GM21390 (cell line): ENCODE measurements around the gene PLK2.

Source experiments
- ATAC-seq: cut with Tn5 transposase; IDR thresholded peaks from one replicate; pipeline ENCODE4 v1.9.1; 2021; ENCODE audit not compliant: unreplicated experiment

PLK2 gene

DNA sequence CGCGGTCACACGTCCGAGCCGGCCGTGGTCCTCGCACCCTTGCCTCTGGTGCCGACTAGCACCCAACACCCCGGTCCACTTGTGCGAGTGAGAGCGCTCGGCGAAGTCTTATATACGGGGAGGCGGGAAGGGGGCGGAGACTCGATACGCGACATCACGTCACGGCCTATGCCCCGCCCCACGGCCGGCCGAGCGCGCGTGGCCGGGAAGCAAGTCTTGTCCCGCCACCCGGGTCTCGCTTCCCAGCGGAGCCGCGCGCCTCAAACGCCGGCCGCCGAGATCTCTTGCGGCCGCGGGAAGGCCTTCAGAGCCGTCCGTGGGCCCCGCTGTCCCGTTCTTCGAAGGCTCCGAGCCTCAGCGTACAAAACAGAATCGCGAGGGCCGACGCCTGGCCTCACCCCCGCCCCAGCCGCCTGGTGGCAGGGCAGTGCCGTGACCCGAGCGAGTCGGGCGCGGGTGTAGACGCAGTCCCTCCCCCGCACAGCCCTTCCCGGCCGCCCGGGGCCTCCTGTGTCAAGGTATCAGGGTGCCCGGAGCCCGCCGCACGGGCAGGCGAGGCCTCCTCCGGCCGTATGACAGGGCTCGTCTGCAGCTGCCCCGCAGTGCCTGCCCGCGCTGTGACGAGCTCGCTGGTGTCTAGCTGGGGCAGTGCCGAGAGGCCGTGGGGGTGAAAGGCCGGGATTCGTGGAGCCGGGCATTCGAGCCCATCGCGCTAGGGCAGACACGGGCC, at the start of gene PLK2:
PLK2 (minus strand) TSS at position 85 of the 730 bp plus-strand sequence. CDS start 127 bp downstream, outside the sequence.
- peak; percentile 72 for ATAC-seq

DNA sequence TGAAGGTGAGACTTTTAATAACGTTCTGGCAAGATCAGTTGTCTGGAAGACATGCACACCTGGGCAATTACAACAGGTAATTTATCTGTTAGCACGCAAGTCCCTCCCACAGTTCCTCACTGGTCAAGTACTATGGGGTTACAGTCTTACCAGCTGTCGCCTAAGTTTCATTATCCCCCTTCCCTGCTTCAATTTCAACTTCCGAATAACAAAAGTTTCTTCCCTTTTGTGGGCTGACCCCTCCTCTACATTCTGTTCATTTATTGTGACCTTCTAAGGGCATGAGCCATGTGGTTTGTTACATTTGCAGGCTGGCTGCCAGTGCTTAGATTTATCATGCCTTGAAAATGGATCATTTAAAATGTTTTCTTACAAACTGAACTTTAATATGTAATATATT, 47.8 kb upstream of the PLK2 start:
- ATAC-seq: no peak

DNA sequence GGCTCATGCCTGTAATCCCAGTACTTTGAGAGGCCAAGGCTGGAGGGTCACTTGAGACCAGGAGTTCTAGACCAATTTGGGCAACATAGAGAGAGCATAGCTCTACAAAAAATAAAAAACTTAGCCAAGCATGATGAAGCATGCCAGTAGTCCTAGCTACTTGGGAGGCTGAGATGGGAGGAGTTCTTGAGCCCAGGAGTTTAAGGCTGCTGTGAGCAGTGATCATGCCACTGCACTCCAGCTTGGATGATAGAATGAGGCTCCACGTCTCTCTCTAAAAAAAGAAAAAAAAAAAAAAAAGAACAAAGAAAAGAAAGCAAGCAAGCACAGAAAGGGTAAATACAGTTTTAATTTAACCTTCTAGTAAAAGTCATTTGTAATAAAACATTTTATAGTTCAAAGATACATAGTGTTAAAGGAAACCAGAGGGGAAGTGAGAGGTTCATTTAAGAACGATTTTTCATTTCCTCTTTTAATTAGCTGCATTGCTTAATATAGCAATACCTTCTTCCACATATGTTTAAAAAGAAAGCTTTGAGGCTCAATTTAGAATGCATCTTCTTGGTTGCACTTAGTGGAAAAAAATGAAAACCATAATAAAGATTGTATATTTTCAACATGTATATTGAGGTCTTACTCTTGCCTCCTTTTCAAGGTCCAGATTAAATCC, 46.2 kb upstream of the PLK2 start:
- ATAC-seq: peak; percentile 85

DNA sequence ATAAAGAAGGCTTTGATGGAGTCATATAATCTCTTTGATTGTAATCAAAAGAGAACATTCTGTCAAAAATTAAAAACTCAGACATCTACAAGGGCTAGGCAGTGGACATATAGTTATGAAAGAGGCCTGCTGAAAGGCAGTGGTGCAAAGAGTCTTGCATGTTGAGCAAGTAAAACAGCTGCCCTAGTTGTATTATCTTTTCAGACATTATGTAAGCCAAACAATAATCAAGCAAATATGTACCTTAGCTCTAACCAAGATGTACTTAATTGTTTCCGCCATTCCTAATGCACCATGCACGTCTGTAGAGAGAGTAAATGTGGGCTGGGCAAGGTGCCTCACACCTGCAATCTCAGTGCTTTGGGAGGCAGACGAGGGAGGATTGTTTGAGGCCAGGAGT, 45.6 kb upstream of the PLK2 start:
- ATAC-seq: no peak

DNA sequence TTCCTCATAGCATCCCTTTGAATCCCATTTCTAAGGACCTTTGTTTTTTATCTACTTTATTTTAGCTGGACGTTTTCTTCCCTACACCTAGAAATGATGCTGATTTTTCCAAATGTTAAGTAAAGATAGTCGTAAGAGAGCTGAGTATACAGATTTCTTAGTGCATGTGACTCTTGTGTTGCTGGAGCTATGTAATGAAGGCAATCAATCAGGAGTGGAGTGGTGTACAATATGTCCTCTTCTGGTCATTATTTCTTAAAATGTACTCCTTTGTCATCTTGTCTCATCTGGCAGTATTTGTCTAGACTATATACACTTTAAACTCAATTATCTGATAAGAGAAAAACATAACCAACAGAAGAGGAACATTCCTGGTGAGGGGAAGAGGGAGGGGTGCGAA, 44.9 kb upstream of the PLK2 start:
- no peak for ATAC-seq

DNA sequence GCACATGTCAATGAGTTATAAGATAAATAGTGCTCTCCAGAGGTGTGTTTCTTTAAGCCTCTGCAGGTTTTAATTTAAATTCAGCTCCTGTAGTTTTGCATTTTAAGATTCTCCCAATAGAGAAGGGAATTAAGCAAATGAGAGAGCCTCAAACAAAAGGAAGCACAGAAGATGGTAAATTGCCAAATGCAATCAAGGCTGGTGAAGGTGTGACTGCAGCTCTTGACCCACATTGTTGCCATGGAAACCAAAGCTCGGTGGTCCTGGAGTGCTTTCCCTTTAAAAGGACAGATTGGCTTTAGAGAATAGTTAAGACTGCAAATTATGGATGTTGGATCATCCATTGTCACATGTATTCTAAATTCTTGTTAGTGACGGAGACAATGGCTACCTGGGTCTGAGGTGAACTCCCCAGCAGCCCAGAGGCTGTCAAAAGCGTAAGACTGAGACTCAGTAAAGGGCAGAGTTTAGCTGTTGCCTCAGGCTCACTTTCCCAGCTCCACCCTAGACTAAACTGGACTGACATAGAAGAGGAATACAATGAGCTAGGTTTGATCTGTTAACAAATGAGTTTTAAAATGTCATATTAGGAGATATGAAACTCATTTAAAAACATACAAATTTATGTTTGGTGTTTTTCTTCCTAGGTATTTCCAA, 43.6 kb upstream of the PLK2 start:
- ATAC-seq: no peak

DNA sequence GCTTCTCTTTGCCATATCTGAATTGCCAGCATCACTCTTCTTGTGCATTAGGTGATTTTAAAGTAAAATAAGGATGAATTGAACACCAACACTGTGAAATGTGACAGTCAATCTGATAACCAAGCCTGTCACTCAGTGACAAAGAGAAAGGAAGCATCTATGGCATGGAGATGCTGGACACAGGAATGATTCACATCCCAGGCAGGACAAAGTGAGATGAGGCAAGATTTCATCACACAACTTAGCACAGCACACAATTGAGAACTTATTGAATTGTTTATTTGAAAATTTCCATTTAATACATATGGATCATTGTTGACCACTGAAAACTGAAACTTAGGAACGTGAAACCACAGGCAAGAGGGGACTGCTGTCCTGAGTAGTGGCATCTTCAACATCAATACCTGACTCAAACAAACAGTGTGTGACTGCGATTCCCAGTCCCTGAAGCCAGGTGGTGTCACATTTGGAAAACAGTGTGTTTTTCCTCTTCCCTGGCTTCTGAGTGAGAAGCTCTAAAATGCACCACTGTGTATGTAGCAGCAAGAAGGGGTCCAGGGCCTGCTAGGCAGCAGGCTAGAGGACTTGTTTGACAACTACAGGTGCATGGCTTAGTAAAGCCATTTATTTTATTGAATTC, 42.0 kb upstream of the PLK2 start:
- no peak for ATAC-seq

DNA sequence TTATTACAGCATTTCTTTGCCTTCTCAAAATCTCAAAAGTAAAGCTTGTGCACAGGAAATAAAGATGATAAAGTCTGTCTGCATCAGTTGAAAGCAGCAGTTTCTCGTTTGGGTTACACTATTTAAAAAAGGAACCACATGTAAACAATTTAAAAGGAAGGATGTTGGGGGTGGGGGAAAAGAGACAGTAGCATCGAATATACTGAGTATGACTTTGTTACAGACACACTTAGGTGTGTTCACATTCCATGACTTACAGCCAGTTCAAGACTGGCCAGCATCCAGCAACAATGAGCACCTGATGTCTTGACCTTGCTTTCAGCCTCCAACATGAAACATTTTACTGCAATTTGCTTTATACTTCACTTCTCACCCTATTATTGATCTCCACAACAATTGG, 40.1 kb upstream of the PLK2 start:
- no peak for ATAC-seq

DNA sequence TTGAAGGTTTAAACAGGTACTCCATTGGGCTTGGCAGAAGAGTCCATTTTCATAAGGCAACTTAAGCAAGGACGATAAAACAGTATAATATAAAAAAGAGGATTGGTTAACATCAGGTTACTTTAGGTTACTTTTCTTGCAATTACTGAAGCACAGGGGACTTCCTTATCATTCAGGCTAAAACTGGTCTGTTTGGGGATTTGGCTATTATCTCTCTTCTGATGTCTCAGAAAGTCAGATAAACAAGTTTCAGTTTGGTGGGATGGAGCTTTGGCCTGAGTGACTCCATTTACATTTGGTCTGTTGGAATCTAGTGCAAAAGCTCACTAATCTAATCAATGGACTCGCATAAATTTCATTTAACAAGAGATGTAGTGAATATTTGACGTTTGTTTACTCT, 39.3 kb upstream of the PLK2 start:
- ATAC-seq: no peak

DNA sequence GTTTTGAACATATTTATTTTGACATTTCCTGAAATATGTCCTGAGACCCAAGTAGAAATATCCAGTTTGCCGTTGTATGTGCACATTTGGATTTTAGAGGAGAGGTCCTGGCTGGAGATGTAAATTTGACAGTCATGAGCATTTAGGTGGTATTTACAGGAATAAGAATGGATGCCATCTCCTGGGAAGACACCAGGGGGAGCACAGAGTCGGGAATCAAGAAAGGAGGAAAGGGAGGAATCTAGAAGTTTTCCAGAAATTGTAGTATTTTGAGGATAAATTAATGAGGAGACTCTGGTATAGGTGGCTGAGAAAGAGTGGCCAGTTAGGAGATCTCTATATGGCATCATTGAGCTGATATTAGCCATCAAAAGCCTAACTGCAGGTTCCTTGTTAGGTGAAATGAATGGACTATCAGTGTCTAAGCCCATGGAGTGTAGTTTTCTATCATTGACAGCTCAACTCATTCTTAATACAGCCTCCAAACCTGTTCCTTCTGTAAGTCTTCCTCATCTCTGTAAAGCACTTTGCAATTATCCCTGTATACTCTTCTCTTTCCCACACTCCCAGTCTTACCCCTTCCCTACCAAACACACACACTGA, 38.6 kb upstream of the PLK2 start:
- ATAC-seq: no peak

DNA sequence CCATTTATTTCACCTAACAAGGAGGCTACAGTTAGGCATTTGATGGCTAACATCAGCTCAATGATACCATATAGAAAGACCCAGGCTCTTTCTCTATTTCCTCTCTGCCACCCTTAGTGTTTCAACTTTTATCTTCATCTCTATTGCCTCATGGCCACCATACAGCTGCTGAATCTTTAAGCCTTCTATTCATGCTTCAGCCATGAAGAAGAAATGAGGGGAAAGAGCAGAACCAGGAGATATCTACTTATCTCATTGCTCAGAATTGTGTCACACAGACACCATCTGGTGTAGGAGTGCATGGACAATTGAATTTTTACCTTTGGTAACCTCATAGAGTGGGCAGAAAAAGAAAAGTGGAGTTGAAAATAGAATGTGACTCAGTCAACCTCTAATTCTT, 38.0 kb upstream of the PLK2 start:
- ATAC-seq: no peak

DNA sequence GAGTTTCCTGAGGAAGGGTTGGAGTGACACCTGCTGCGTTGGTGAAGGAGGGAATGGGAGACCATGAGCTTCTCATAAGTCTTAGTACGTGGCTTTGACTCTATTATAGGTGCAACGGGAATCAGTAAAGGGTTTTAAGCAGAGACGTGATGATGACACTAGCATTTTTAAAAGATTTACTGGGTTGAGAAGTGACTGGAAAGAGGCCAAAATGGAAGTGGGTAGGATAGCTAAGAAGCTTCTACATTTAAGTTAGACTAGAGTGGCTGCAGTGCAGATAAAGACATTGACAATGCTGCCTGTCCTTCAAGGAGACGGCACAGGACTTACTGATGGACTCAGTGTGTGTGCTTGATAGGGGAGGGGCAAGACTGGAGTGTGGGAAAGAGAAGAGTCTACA, 37.5 kb upstream of the PLK2 start:
- no peak for ATAC-seq

DNA sequence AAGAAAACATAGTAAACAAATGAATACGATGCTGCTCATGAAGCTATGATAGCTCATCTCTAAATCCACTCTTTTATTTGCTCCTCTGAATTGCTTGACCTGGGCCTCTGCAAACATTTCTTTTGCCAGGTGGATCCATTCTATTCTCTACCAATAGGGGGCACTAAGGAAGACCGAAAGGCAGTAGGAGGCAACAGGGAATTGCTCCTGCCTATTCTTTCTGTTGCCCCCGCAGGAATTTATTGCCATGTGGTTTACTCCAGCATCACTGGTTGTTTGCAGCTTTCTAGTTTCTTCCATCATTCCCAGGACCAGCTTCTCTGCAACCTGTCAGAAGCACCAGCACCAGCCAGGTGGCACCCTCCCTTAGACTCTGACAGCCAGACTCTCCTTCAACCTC, 36.6 kb upstream of the PLK2 start:
- ATAC-seq: no peak

DNA sequence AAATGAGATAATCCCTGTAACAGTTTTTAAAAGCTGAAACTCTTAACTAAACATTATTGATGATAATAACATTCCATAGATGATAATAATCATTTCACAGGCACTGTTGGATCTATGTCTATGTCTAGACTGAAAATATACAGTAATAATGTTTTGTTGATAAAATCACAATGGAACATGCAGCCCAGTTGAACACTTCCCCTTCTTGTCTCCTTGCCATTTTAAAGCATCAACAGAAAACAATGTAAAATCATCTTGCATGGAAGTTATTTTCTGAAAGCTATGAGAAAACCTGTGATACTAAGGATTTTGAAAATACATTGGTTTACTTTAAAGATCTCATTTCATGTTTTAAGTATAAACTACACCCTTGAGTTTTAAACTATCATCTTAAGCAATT, 33.3 kb upstream of the PLK2 start:
- ATAC-seq: no peak

DNA sequence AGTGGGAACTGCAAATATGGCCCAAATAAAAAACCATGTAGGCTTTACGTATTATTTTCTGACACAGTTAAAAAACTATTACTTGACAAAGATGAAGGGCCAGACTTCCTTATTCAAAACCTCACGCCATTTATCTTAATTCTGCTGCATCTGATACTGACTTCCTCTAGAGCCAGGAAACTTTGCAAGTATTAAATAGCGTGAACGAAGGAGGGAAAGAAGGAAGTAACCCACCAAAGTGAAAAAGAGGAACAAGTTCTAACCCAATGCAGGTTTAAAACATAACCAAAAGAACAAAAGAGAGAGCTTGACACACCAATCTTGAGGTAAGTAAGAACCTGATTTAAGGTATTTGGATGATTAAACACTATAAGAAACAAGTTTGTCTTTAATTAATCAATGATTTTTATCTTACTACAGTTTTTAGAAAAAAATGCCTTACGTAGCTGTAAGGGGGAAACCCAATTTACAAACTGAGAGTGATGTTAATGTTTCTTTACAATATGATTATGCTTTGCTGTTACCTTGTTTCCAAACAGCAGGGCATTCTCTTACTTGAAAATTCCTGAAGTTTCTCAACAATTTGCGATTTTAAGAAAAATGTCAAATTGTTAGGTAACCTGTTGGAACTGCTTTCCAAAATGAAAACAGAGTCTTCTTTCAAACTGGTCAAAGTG, 31.5 kb upstream of the PLK2 start, which contains the start of gene GAPT:
GAPT (plus strand) TSS at position 220 of the 677 bp plus-strand sequence. CDS start 3,102 bp downstream, outside the sequence.
- peak; percentile 89 for ATAC-seq

DNA sequence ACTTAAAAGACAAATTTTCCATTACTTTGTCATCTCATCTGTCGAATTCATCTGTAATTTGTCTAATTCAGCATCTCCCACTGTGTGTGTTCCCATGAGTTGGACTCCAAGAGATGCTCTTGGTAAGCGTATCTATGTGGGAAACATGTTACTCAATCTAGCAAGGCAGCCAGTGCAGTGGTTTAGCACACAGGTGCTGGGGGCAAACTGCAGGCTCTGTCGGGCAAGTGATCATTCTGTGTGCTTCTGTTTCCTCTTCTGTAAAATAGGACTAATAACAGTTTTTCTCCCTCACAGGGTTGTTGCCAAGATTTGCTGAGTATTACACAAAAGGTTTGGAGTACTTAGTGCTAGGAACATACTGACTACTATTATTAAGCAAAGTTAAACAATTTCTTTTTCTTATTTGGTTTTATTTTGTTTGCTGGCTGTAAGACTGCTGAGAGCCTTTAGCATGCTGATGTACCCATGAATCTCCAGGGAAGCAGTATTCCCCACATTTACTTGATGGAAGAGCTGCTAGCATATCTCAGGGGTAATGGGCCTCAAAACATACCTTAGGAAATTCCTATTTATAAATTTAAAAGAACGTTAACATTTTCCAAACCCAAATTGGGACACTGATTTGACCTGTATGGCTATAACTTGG, 30.6 kb upstream of the PLK2 start:
- no peak for ATAC-seq

DNA sequence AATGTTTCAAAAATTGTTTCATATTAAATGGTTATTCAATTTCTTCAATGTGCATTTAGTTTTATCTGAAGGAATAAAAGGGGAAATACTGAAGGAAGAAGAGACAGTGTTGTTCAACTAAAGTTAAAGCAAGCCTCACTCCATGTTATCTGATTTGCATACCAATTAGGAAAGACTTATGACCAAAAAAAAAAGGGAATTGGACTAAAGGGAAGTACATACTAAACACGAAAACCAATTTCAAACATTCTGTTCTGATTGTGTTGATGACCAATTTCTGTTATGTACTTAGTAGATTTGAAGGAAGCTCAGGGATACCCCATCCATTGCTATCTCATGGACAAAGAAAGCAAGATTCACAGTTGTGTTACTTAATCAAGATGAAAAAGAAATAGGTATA, 26.4 kb upstream of the PLK2 start:
- ATAC-seq: no peak

DNA sequence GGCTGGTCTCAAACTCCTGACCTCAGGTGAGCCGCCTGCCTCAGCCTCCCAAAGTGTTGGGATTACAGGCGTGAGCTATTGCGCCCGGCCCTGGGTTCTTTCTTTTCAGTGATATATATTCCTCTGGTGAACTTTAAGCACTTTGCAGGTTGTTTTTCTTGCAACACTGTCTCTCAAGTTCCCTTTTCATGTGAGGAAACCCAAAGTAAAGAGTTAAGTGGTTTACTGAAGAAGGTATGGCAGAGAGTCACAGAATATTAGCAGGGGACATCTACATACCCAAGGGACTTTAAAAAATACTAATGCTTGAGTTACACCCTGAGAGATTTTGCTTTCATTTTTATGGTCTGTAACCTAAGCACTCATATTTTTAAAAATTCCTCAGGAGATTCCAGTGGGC, 24.6 kb upstream of the PLK2 start:
- no peak for ATAC-seq

DNA sequence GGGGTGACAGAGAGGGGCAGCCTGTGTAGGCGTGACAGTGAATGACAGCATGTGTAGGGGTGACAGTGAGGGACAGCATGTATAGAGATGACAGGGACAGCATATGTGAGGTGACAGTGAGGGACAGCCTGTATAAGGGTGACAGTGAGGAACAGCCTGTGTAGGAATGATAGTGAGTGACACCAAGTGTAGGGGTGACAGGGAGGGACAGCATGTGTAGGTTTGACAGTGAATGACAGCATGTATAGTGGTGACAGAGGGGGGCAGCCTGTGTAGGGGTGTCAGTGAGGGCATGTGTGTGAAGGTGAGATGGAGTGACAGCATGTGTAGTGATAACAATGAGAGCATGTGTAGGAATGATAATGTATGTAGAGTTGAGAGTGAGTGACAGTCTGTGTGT, 22.6 kb upstream of the PLK2 start:
- no peak for ATAC-seq

DNA sequence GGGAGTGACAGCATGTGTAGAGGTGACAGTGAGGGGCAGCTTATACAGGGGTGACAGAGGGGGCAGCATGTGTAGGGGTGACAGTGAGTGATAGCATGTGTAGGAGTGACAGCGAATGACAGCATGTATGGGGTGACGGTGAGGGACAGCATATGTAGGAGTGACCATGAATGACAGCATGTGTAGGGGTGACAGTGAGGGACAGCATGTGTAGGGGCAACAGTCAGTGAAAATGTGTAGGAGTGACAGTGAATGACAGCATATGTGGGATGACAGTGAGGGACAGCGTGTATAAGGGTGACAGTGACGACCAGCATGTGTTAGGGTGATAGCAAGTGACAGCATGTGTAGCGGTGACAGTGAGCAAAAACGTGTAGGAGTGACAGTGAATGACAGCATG, 21.9 kb upstream of the PLK2 start:
- no peak for ATAC-seq
